GM12872 (cell line): ENCODE data around the gene SNX30.

Experiments
- CTCF ChIP-seq: IDR thresholded peaks from 3 replicates; pipeline ENCODE4 v1.5.1; 2011; ENCODE audit warnings: low read depth, mild to moderate bottlenecking, low read length, moderate library complexity; ENCODE audit not compliant: insufficient read depth

Gene SNX30

GRCh38 chr9:112854657-112855056, 104.1 kb downstream of the SNX30 start:
- TF ChIP-seq CTCF, result no peak

- TF ChIP-seq CTCF, result no peak
These were observed 105.6 kb downstream of the SNX30 start for GRCh38 chr9:112856200-112856599.

GRCh38 chr9:112856843-112857242, 106.3 kb downstream of the SNX30 start:
- TF ChIP-seq CTCF, result no peak

GRCh38 chr9:112858005-112858404, 107.4 kb downstream of the SNX30 start:
- no peak for TF ChIP-seq CTCF

- TF ChIP-seq CTCF, result no peak
These were observed 108.1 kb downstream of the SNX30 start for GRCh38 chr9:112858625-112859147.

- no peak for TF ChIP-seq CTCF
These were observed 109.9 kb downstream of the SNX30 start for GRCh38 chr9:112860451-112860850.

- TF ChIP-seq CTCF, result no peak
These were observed 110.6 kb downstream of the SNX30 start for GRCh38 chr9:112861155-112861554.
